ENCODE data around the gene LAMA3. TPM values are rescaled to one million over a fixed set of nuclear protein-coding genes. Genes with fewer than 3 reads are reported as not detected.

Gene LAMA3
- total RNA-seq, 1 donor, result 2.4 TPM

GRCh38 chr18:23887493-23887892 lies 198.2 kb downstream of the LAMA3 start:
- DNase-seq (ENCODE audit: low read depth in 2 of 3, low spot score in 2 of 3), result no peak

GRCh38 chr18:23888881-23889280 lies 199.6 kb downstream of the LAMA3 start:
- DNase-seq (ENCODE audit: low read depth in 2 of 3, low spot score in 2 of 3), result no peak

- no peak for DNase-seq (ENCODE audit: low read depth in 2 of 3, low spot score in 2 of 3)
Observed at GRCh38 chr18:23889907-23890306, 200.7 kb downstream of the LAMA3 start.

- no peak for DNase-seq (ENCODE audit: low read depth in 2 of 3, low spot score in 2 of 3)
Observed at GRCh38 chr18:23890589-23890988, 201.3 kb downstream of the LAMA3 start.

GRCh38 chr18:23893653-23894052 lies 204.4 kb downstream of the LAMA3 start:
- DNase-seq (ENCODE audit: low read depth in 2 of 3, low spot score in 2 of 3), result no peak

GRCh38 chr18:23894661-23895175 lies 205.5 kb downstream of the LAMA3 start:
- no peak for DNase-seq (ENCODE audit: low read depth in 2 of 3, low spot score in 2 of 3)

- DNase-seq (ENCODE audit: low read depth in 2 of 3, low spot score in 2 of 3), result no peak
Observed at GRCh38 chr18:23897291-23897690, 208.0 kb downstream of the LAMA3 start.

GRCh38 chr18:23897733-23898132 lies 208.5 kb downstream of the LAMA3 start:
- no peak for DNase-seq (ENCODE audit: low read depth in 2 of 3, low spot score in 2 of 3)

- DNase-seq (ENCODE audit: low read depth in 2 of 3, low spot score in 2 of 3), result peak in 1 of 3 donors; percentile 54
Observed at GRCh38 chr18:23900994-23901393, 211.7 kb downstream of the LAMA3 start.

GRCh38 chr18:23902396-23902795 lies 213.1 kb downstream of the LAMA3 start:
- DNase-seq (ENCODE audit: low read depth in 2 of 3, low spot score in 2 of 3), result no peak

- DNase-seq (ENCODE audit: low read depth in 2 of 3, low spot score in 2 of 3), result no peak
Observed at GRCh38 chr18:23903971-23904370, 214.7 kb downstream of the LAMA3 start.

GRCh38 chr18:23906658-23907057 lies 217.4 kb downstream of the LAMA3 start:
- DNase-seq (ENCODE audit: low read depth in 2 of 3, low spot score in 2 of 3), result no peak

- no peak for DNase-seq (ENCODE audit: low read depth in 2 of 3, low spot score in 2 of 3)
Observed at GRCh38 chr18:23908827-23909226, 219.6 kb downstream of the LAMA3 start.

GRCh38 chr18:23910032-23910431 lies 220.8 kb downstream of the LAMA3 start:
- DNase-seq (ENCODE audit: low read depth in 2 of 3, low spot score in 2 of 3), result no peak

GRCh38 chr18:23912356-23912755 lies 223.1 kb downstream of the LAMA3 start:
- no peak for DNase-seq (ENCODE audit: low read depth in 2 of 3, low spot score in 2 of 3)

GRCh38 chr18:23916338-23916737 lies 227.1 kb downstream of the LAMA3 start:
- no peak for DNase-seq (ENCODE audit: low read depth in 2 of 3, low spot score in 2 of 3)

GRCh38 chr18:23918395-23919032 lies 229.3 kb downstream of the LAMA3 start:
- peak; percentile 56 to 95 (median 75) for DNase-seq (ENCODE audit: low read depth in 2 of 3, low spot score in 2 of 3)

GRCh38 chr18:23920054-23920453 lies 230.8 kb downstream of the LAMA3 start:
- no peak for DNase-seq (ENCODE audit: low read depth in 2 of 3, low spot score in 2 of 3)

- DNase-seq (ENCODE audit: low read depth in 2 of 3, low spot score in 2 of 3), result no peak
Observed at GRCh38 chr18:23921716-23922285, 232.5 kb downstream of the LAMA3 start.

- DNase-seq (ENCODE audit: low read depth in 2 of 3, low spot score in 2 of 3), result no peak
Observed at GRCh38 chr18:23922939-23923338, 233.7 kb downstream of the LAMA3 start.

- DNase-seq (ENCODE audit: low read depth in 2 of 3, low spot score in 2 of 3), result no peak
Observed at GRCh38 chr18:23924813-23925212, 235.6 kb downstream of the LAMA3 start.

- no peak for DNase-seq (ENCODE audit: low read depth in 2 of 3, low spot score in 2 of 3)
Observed at GRCh38 chr18:23926571-23926970, 237.3 kb downstream of the LAMA3 start.
